Measurements from ENCODE around the gene MAP3K5. TPM values are rescaled to one million over a fixed set of nuclear protein-coding genes. Genes with fewer than 3 reads are reported as not detected.
A peak's percentile ranks its signal among the peaks of the same experiment; 100 is the strongest.

The MAP3K5 gene
- total RNA-seq, 1 donor from 2014 or later = 5.7 TPM

DNA sequence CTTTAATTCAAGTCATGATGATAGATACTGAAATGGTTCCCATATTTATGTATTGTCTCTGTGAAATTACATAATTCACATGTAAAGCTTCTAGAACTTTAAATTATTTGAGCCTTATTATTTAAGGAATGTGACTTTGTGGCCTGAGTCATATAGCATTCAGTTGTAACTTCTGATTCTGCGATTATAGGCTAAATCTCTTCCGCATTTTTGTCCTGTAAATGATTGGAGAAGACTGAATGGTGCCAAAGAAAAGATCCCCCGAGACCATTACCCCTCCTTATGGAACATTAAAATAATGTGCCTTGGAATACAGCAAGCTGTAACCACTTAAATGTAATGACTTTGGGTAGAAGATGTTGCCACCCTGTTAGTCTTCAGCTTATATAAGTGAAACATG lies 178.8 kb downstream of the MAP3K5 start:
- TF ChIP-seq, protein P1, sequence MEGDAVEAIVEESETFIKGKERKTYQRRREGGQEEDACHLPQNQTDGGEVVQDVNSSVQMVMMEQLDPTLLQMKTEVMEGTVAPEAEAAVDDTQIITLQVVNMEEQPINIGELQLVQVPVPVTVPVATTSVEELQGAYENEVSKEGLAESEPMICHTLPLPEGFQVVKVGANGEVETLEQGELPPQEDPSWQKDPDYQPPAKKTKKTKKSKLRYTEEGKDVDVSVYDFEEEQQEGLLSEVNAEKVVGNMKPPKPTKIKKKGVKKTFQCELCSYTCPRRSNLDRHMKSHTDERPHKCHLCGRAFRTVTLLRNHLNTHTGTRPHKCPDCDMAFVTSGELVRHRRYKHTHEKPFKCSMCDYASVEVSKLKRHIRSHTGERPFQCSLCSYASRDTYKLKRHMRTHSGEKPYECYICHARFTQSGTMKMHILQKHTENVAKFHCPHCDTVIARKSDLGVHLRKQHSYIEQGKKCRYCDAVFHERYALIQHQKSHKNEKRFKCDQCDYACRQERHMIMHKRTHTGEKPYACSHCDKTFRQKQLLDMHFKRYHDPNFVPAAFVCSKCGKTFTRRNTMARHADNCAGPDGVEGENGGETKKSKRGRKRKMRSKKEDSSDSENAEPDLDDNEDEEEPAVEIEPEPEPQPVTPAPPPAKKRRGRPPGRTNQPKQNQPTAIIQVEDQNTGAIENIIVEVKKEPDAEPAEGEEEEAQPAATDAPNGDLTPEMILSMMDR (IDR thresholded peaks at IDR 0.05; ENCODE audit: insufficient read depth, low read length, poor library complexity, severe bottlenecking) = no peak
- Histone ChIP-seq H3K36me3 (ENCODE audit: control insufficient read depth, insufficient read depth, low read length) (no peaks in the 10 kb centered on the region), H3K4me3 (ENCODE audit: low read depth, low read length) (no peak overlapping the region), H3K27me3 (ENCODE audit: control insufficient read depth, insufficient read depth, low read length) (no peaks in the 10 kb centered on the region)
- DNase-seq (ENCODE audit: low read depth) = peak; percentile 29

DNA sequence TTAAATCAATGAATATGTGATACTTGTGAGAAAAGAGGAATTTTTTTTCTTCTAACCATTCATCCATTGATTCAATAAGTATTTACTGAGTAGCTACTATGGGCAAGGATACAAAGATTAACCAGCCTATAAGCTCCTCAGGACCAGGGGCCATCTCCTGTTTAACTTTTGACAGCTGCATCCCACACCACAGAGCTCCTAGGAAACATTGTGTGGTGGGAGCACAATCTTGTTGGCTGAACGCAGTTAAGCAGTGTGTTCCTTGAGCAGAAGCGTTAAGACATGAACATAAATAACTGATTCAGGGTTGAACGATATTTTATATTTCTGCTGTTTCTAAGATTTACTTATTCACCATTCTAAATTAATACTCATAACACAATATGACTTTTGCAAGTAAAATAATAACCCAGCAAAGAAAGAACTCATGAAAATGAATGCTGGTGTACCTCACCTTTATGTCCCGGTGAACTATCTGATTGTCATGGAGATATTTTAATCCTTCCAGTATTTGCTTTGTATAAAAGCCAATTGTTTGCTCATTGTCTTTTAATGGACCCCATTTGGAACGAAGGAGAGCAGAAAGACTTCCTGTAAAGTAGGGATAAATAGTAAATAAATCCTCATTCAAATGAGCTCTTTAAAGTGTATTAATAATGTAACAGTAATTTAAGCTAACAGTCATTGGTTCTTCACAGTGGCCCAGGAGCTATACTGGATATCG lies 179.4 kb downstream of the MAP3K5 start:
- H3K4me3 ChIP-seq (ENCODE audit: low read depth, low read length) = no peak overlapping the region
- TF ChIP-seq, protein P1 (IDR thresholded peaks at IDR 0.05; ENCODE audit: insufficient read depth, low read length, poor library complexity, severe bottlenecking) = no peak
- no peaks in the 10 kb centered on the region for H3K27me3 ChIP-seq (ENCODE audit: control insufficient read depth, insufficient read depth, low read length)
- H3K36me3 ChIP-seq (ENCODE audit: control insufficient read depth, insufficient read depth, low read length) = no peaks in the 10 kb centered on the region
- no peak for DNase-seq (ENCODE audit: low read depth)

DNA sequence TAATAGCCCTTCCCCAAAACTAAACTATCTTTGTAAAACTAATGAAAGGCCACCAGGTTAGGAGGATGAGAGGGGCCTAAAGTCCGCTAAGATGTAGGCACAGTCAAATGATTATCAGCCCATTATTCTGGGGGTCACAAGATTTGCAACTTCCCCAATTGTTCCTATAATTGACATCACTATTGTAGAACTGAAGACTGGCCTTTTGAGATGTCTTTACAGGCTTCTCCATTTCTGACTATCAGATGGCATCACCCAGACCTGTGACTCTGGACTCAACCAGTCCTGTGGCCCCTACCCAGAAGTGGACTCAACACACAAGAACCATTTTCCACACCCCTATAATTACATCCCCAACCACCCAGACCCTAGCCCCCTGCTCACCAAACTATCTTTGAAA lies 180.5 kb downstream of the MAP3K5 start:
- Histone ChIP-seq H3K27me3 (ENCODE audit: control insufficient read depth, insufficient read depth, low read length) (no peaks in the 10 kb centered on the region), H3K4me3 (ENCODE audit: low read depth, low read length) (no peak overlapping the region), H3K36me3 (ENCODE audit: control insufficient read depth, insufficient read depth, low read length) (no peaks in the 10 kb centered on the region)
- no peak for DNase-seq (ENCODE audit: low read depth)
- TF ChIP-seq, protein P1 (IDR thresholded peaks at IDR 0.05; ENCODE audit: insufficient read depth, low read length, poor library complexity, severe bottlenecking) = no peak

DNA sequence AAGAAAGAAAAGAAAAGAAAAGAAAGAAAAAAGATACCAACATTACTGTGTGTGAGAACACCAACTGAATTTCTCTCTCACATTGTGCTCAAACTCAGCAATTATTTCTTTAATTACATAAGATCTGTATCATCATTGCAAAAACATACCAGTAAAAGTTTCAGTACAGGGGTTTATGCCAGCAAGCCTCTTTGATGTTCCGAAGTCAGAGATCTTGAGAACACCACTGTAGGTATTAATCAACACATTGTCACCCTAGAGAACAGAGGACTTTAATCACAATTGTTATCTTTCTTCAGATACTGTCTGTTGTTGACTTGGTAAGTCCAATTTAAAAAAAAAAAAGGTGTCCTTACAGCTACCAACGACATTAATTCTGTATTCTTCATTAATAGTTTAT lies 181.1 kb downstream of the MAP3K5 start:
- H3K27me3 ChIP-seq (ENCODE audit: control insufficient read depth, insufficient read depth, low read length) = no peaks in the 10 kb centered on the region
- no peak for DNase-seq (ENCODE audit: low read depth)
- TF ChIP-seq, protein P1 (IDR thresholded peaks at IDR 0.05; ENCODE audit: insufficient read depth, low read length, poor library complexity, severe bottlenecking) = no peak
- H3K36me3 ChIP-seq (ENCODE audit: control insufficient read depth, insufficient read depth, low read length) = no peaks in the 10 kb centered on the region
- no peak overlapping the region for H3K4me3 ChIP-seq (ENCODE audit: low read depth, low read length)

DNA sequence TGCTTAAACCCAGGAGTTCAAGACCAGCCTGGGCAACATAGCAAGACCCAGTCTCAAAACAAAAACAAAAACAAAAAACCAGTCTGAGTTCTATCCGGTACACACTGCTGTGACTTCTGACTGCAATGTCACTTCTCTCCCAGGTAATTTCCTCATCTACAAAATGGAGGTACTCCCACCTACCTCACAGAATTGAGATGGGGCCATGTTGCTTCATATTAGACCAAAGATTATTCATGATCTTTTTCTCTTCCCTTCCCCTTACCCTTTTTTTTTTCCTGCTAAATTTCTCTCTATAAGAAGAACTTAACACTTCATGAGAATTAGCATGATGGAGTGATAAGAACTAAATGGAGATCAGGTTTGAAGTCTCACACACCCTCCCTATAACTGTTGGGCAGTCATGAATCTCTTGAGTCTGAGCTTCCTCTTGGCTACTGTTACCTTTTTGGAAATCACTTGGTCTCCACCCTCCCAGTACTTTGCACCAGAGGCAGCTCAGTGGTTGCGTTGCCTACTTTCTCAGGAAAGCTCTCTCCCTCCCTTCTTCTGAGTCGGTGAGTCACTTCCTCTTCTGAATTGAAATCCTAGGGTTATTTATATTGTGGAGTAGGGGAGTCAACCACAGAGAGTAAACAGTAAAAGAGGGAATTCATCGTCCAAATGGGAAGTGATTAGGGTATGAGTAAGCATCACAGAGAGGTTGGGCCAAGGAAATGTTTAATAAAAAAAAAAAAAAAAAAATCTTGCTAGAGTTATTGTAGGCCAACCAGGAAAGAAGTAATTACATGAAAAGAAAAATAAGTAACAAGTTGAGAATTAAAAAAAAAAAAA lies 182.2 kb downstream of the MAP3K5 start:
- peak; percentile 97 for DNase-seq (ENCODE audit: low read depth)
- no peaks in the 10 kb centered on the region for H3K27me3 ChIP-seq (ENCODE audit: control insufficient read depth, insufficient read depth, low read length)
- H3K4me3 ChIP-seq (ENCODE audit: low read depth, low read length) = no peak overlapping the region
- TF ChIP-seq, protein P1 (IDR thresholded peaks at IDR 0.05; ENCODE audit: insufficient read depth, low read length, poor library complexity, severe bottlenecking) = no peak
- H3K36me3 ChIP-seq (ENCODE audit: control insufficient read depth, insufficient read depth, low read length) = no peaks in the 10 kb centered on the region

All from kidney epithelial cell (primary cell).